Right atrium auricular region (tissue), 2 donors: ENCODE measurements around the gene RCSD1. TPM values are rescaled to one million over a fixed set of nuclear protein-coding genes. Genes with fewer than 3 reads are reported as not detected.

Experiments
- DNase-seq: peaks from one replicate; pipeline ENCODE4 v3.0.0-alpha.2; 2019; ENCODE audit warnings: low spot score
- H3K27ac ChIP-seq, 2 donors: fragments of 200-600 bp; sonication (generic); 1 replicate in 1 of 2; 2 replicates in 1 of 2; pipeline ENCODE4 v1.5.1; 2016 to 2019
- H3K27me3 ChIP-seq, 2 donors: fragments of 200-600 bp; sonication (generic); one replicate each; pipeline versions ENCODE4 v1.5.1 to v1.6.0; 2017 to 2019
- H3K36me3 ChIP-seq: fragments of 200-600 bp; sonication (generic); one replicate; pipeline ENCODE4 v1.5.1; 2016
- H3K4me1 ChIP-seq, 2 donors: fragments of 200-600 bp; sonication (generic); one replicate each; pipeline versions ENCODE4 v1.5.1 to v1.6.0; 2017 to 2019
- H3K4me3 ChIP-seq, 2 donors: fragments of 200-600 bp; sonication (generic); 1 replicate in 1 of 2; 2 replicates in 1 of 2; pipeline ENCODE4 v1.5.1; 2017 to 2019; ENCODE audit warnings: mild to moderate bottlenecking in 1 of 2, moderate library complexity in 1 of 2
- H3K9me3 ChIP-seq, 2 donors: fragments of 200-600 bp; sonication (generic); one replicate each; pipeline ENCODE4 v1.5.1; 2019
- total RNA-seq, 2 donors: library from RNA; depleted of rRNA; stranded (reverse); fragments of >200 nt; gene quantifications; one replicate each; pipeline ENCODE4 v1.1.0, GENCODE V29; 2016
- TF ChIP-seq, protein P1 (sequence below), 2 donors: fragments of 200-600 bp; sonication (generic); IDR thresholded peaks; one replicate each; pipeline ENCODE4 v1.5.1; 2019; ENCODE audit warnings: antibody characterized with exemption in 2 of 2

The RCSD1 gene
- total RNA-seq, 2 donors from 2014 or later: 26.5 to 39.3 TPM

DNA sequence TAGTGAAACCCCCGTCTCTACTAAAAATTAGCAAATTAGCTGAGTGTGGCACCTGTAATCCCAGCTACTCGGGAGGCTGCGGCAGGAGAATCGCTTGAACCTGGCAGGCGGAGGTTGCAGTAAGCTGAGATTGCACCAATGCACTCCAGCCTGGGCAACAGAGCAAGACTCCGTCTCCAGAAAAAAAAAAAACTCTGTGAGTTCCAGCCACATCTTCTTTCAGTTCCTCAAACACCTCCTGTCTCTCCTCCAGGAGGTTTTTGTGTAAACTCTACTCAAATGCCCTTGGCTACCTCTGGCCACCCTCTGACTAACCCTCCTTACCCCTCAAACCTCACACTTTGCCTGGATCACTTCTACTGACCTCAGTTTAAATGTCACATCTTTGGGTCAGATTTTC, 38.1 kb downstream of the RCSD1 start:
- TF ChIP-seq, protein P1, sequence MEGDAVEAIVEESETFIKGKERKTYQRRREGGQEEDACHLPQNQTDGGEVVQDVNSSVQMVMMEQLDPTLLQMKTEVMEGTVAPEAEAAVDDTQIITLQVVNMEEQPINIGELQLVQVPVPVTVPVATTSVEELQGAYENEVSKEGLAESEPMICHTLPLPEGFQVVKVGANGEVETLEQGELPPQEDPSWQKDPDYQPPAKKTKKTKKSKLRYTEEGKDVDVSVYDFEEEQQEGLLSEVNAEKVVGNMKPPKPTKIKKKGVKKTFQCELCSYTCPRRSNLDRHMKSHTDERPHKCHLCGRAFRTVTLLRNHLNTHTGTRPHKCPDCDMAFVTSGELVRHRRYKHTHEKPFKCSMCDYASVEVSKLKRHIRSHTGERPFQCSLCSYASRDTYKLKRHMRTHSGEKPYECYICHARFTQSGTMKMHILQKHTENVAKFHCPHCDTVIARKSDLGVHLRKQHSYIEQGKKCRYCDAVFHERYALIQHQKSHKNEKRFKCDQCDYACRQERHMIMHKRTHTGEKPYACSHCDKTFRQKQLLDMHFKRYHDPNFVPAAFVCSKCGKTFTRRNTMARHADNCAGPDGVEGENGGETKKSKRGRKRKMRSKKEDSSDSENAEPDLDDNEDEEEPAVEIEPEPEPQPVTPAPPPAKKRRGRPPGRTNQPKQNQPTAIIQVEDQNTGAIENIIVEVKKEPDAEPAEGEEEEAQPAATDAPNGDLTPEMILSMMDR (IDR thresholded peaks at IDR 0.05): no peak
- DNase-seq: no peak
- H3K27ac ChIP-seq: no peak overlapping the region

DNA sequence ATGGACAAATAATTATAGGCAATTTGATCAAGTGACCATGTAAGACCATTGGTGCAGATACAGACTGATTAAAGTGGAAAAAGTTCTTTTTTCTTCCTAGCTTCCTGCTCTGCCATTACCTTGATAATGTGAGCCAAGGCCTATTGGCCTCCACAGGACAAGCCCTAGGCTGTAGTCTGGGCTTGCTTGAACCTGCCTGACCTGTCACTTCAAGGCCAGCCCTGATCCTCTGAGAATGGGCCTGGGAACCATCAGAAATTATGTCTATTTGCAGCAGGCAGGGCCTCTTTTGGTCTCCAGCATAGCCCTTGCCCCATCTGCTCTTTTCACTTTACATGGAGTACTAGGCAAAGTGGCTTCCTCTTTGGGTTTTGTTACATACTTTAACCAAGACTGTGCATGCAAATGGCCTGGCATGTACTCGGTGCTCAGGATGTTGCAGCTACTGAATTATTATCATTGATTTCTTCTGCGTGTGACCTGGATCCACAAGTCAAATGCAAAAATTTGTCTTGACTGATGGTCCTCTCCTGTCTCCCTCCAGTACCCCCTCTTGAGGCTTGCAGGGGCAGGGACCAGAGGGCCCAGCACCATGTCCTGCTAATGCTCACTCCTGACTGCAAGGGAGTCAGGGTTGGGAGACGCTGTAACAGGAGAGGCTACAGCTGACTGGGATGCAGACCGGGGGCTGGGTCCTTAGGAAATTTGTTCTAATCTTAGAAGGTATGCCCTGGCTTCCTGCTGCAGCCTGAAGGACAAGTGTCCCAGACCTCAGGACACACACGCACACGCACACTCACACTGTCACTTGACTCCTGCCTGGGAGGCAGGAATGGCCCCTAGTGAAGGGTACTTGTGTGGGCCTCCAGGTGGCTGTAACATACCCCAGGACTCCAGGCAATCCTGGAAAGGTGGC, 39.4 kb downstream of the RCSD1 start:
- Histone ChIP-seq H3K36me3 (peaks cover 11% of the 10 kb centered on the region), H3K9me3 (no peaks in the 10 kb centered on the region), H3K4me1 (peaks cover 0 to 65% of the 10 kb centered on the region in 2 donors), H3K27ac (peak overlapping the region in 1 of 2 donors; percentile 53), H3K27me3 (no peaks in the 10 kb centered on the region), H3K4me3 (no peak overlapping the region)
- TF ChIP-seq, protein P1 (IDR thresholded peaks at IDR 0.05): no peak
- no peak for DNase-seq

More for the DNA sequence above, 38.1 kb downstream of the RCSD1 start:
- H3K4me1 ChIP-seq: peaks cover 0 to 78% of the 10 kb centered on the region in 2 donors
- no peak overlapping the region for H3K4me3 ChIP-seq
- H3K27me3 ChIP-seq: no peaks in the 10 kb centered on the region
- no peaks in the 10 kb centered on the region for H3K9me3 ChIP-seq
- H3K36me3 ChIP-seq: peaks cover 1% of the 10 kb centered on the region

DNA sequence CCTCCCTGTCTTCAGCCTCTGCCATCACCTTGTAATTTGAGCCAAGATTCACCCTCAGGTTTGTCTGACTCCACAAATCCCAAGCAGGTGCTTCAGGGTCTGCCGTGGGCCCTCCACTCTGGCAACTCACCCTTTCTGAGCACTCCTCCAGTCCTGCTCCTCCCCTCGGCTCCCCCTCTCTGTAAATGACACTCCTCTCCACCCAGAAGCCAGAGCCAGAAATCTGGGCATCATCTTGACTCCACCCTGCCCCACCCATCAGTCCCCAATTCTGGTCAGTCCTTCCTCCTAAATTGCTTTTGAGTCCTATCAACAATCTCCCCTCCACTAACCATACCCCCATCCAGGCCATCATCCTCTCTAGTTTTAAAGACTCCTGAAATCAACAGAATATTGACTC, 40.5 kb downstream of the RCSD1 start:
- TF ChIP-seq, protein P1 (IDR thresholded peaks at IDR 0.05): no peak
- Histone ChIP-seq H3K27me3 (no peaks in the 10 kb centered on the region), H3K36me3 (peaks cover 11% of the 10 kb centered on the region), H3K4me1 (peaks cover 0 to 62% of the 10 kb centered on the region in 2 donors), H3K4me3 (no peak overlapping the region), H3K9me3 (no peaks in the 10 kb centered on the region), H3K27ac (peak overlapping the region in 1 of 2 donors; percentile 53)
- DNase-seq: no peak

DNA sequence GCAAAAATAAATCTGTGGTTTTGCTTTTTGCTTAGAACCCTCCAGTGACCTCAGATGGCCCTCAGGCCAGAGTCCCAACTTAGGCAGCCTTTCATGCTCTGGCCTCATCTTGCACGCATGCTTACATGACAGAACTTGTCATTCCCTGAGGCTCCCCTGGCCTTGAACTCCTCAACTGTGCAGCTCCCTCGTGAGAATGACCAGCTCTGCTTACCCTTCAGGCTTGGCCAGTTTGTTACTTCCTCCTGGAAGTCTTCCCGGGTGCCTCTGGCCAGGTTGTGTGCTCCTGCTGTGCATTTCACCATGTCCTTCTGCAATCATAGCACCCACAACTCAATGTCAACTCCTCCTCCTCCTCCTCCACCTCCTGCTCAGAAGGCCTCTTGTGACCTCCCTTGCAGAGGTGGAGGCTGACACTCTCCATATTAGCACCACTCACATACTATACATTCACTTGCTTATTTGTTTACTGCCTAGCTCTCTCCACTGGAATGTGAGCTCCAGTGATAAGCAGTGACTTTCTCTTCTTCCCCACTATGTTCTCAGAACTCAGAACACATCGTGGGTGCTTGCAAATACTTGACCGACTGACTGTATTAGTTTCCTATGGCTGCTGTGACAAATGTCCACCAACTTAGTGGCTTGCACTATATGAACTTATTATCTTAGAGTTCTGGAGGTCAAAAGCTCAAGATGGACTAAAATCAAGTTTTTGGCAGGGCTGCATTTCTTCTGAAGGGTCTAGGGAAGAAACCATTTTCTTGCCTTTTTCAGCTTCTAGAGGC, 41.9 kb downstream of the RCSD1 start:
- no peak for DNase-seq
- Histone ChIP-seq H3K4me3 (no peak overlapping the region), H3K27me3 (no peaks in the 10 kb centered on the region), H3K9me3 (no peaks in the 10 kb centered on the region), H3K36me3 (peaks cover 11% of the 10 kb centered on the region), H3K27ac (no peak overlapping the region), H3K4me1 (peaks cover 0 to 52% of the 10 kb centered on the region in 2 donors)
- TF ChIP-seq, protein P1 (IDR thresholded peaks at IDR 0.05): no peak

DNA sequence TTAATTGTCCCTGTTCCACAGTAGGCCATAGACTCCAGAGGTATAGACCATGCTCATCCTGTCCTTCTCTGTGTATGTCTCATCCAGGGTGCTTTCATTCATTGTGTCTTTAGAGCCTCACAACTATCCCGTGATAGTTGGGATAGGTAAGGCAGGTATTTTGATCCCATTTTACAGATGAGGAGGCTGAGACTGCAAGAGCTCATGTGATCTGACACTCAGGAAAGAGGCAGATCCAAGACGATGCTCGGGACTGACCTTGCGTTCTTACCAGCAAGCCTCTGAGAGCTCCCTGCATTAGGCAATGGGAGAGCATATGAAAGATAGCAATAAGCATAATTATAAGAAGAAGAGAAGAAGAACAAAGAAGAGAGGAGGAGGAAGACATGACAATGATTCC, 42.8 kb downstream of the RCSD1 start:
- Histone ChIP-seq H3K27me3 (no peaks in the 10 kb centered on the region), H3K36me3 (peaks cover 11% of the 10 kb centered on the region), H3K4me1 (peaks cover 0 to 46% of the 10 kb centered on the region in 2 donors), H3K9me3 (no peaks in the 10 kb centered on the region), H3K4me3 (no peak overlapping the region), H3K27ac (no peak overlapping the region)
- TF ChIP-seq, protein P1 (IDR thresholded peaks at IDR 0.05): no peak
- no peak for DNase-seq
